Suprapubic skin (tissue), 4 donors: ENCODE data around the gene ALDH1L1.

Experiments
- POLR2A ChIP-seq, 2 donors: fragments of 450-650 bp; IDR thresholded peaks; one replicate each; pipeline ENCODE4 v1.6.1; 2017; ENCODE audit warnings: antibody characterized with exemption in 2 of 2, mild to moderate bottlenecking in 2 of 2, moderate library complexity in 2 of 2
- POLR2AphosphoS5 ChIP-seq, 3 donors: sonication (generic); formaldehyde crosslinking; IDR thresholded peaks; one replicate each; pipeline ENCODE4 v1.6.1; 2017; ENCODE audit warnings: antibody characterized with exemption in 3 of 3
- TF ChIP-seq, protein P1 (sequence below), 2 donors: fragments of 200-600 bp in 1 of 2; fragments of 450-650 bp in 1 of 2; sonication (generic) in 1 of 2; IDR thresholded peaks; one replicate each; pipeline ENCODE4 v1.5.1; 2016 to 2019; ENCODE audit warnings: antibody characterized with exemption in 2 of 2, mild to moderate bottlenecking in 1 of 2, moderate library complexity in 1 of 2

- TF ChIP-seq, protein P1, sequence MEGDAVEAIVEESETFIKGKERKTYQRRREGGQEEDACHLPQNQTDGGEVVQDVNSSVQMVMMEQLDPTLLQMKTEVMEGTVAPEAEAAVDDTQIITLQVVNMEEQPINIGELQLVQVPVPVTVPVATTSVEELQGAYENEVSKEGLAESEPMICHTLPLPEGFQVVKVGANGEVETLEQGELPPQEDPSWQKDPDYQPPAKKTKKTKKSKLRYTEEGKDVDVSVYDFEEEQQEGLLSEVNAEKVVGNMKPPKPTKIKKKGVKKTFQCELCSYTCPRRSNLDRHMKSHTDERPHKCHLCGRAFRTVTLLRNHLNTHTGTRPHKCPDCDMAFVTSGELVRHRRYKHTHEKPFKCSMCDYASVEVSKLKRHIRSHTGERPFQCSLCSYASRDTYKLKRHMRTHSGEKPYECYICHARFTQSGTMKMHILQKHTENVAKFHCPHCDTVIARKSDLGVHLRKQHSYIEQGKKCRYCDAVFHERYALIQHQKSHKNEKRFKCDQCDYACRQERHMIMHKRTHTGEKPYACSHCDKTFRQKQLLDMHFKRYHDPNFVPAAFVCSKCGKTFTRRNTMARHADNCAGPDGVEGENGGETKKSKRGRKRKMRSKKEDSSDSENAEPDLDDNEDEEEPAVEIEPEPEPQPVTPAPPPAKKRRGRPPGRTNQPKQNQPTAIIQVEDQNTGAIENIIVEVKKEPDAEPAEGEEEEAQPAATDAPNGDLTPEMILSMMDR (IDR thresholded peaks at IDR 0.05) = no peak
- TF ChIP-seq POLR2A (IDR thresholded peaks at IDR 0.05) (no peak), POLR2AphosphoS5 (IDR thresholded peaks at IDR 0.05) (no peak)
Measured at GRCh38 chr3:126085276-126085675, 95.1 kb downstream of the ALDH1L1 start.
